Ishikawa (cell line): ENCODE results near the gene GSTT2.

Experiments used
- CEBPB ChIP-seq: IDR thresholded peaks from 2 replicates; pipeline ENCODE4 v1.6.1; 2012
- CREB1 ChIP-seq: IDR thresholded peaks from 2 replicates; pipeline ENCODE4 v1.6.1; 2012; ENCODE audit warnings: low read depth
- EP300 ChIP-seq: IDR thresholded peaks from 2 replicates; pipeline ENCODE4 v1.6.1; 2012; ENCODE audit warnings: borderline replicate concordance
- MAX ChIP-seq: IDR thresholded peaks from 2 replicates; pipeline ENCODE4 v1.6.1; 2012
- NFIC ChIP-seq: IDR thresholded peaks from 2 replicates; pipeline ENCODE4 v1.6.1; 2012
- RAD21 ChIP-seq: IDR thresholded peaks from 2 replicates; pipeline ENCODE4 v1.6.1; 2012; ENCODE audit warnings: low read depth
- REST ChIP-seq: IDR thresholded peaks from 2 replicates; pipeline ENCODE4 v1.6.1; 2012; ENCODE audit warnings: low read depth, mild to moderate bottlenecking
- TAF1 ChIP-seq: IDR thresholded peaks from 2 replicates; pipeline ENCODE4 v1.6.1; 2012; ENCODE audit warnings: low read depth, mild to moderate bottlenecking
- TCF12 ChIP-seq: IDR thresholded peaks from 2 replicates; pipeline ENCODE4 v1.6.1; 2012; ENCODE audit warnings: low read depth
- USF1 ChIP-seq: IDR thresholded peaks from 2 replicates; pipeline ENCODE4 v1.6.1; 2012
- YY1 ChIP-seq: IDR thresholded peaks from 2 replicates; pipeline ENCODE4 v1.6.1; 2012; ENCODE audit warnings: low read depth

GRCh38 chr22:24006207-24006913, 26.4 kb downstream of the GSTT2 start:
- no peak for TF ChIP-seq CEBPB
- TF ChIP-seq EP300 = no peak
- TF ChIP-seq TCF12 = no peak
- no peak for TF ChIP-seq NFIC
- TF ChIP-seq MAX = no peak
- TF ChIP-seq TAF1 = no peak
- no peak for TF ChIP-seq CREB1
- no peak for TF ChIP-seq YY1
- no peak for TF ChIP-seq RAD21
- no peak for TF ChIP-seq REST
- TF ChIP-seq USF1 = no peak
